T-cell (primary cell): ENCODE results near the gene CHRM3. TPM values are rescaled to one million over a fixed set of nuclear protein-coding genes. Genes with fewer than 3 reads are reported as not detected.
A peak's percentile ranks its signal among the peaks of the same experiment; 100 is the strongest.
"Not testable (repeated sequence)": the region's sequence is repeated elsewhere in the genome, so short reads cannot be mapped to it uniquely, and the experiment has no call there.

Experiments
- ATAC-seq, 4 experiments: fragments of 200-7000 bp in 3 of 4; fragments of 150-1000 bp in 1 of 4; cut with Tn5 transposase; replicated peaks in 1 of 4; 1 replicate in 3 of 4; 2 replicates in 1 of 4; pipeline ENCODE4 v1.10.0; 2021; ENCODE audit warnings: moderate library complexity in 3 of 4, mild to moderate bottlenecking in 2 of 4, moderate number of reproducible peaks in 1 of 4
- CTCF ChIA-PET, 2 donors: fragments of 300-600 bp; sonication (Branson Sonifier 250); formaldehyde crosslinking; loops; one replicate each; lab custom pipeline; 2022; ENCODE audit warnings: antibody characterized with exemption in 2 of 2; lab: Charles Lee
- POLR2A ChIA-PET, 2 donors: fragments of 300-600 bp; sonication (Branson Sonifier 250); formaldehyde crosslinking; loops; one replicate each; lab custom pipeline; 2022; ENCODE audit warnings: antibody characterized with exemption in 2 of 2; lab: Charles Lee
- DNase-seq, 35 experiments: peaks; one replicate each; pipeline versions ENCODE4 v3.0.0 to v3.0.0-alpha.2; 2013 to 2023
- H3K27ac ChIP-seq: one replicate; pipeline ENCODE4 v1.5.1; 2013; ENCODE audit warnings: low read length
- H3K27me3 ChIP-seq, 2 experiments: replicated peaks in 1 of 2; 1 replicate in 1 of 2; 2 replicates in 1 of 2; pipeline versions ENCODE4 v1.6.1 to v1.7.0; 2013; ENCODE audit warnings: low read length in 1 of 2, mixed read lengths in 1 of 2; ENCODE audit not compliant: control insufficient read depth in 2 of 2, insufficient read depth in 2 of 2; ENCODE audit errors: extremely low read depth in 1 of 2
- H3K36me3 ChIP-seq, 2 donors: 1 replicate in 1 of 2; 2 replicates in 1 of 2; pipeline versions ENCODE4 v1.6.1 to v1.7.0; 2013; ENCODE audit warnings: low read length in 1 of 2; ENCODE audit not compliant: control insufficient read depth in 2 of 2, insufficient read depth in 1 of 2; ENCODE audit errors: extremely low read depth in 1 of 2
- H3K4me1 ChIP-seq, 2 experiments: 1 replicate in 1 of 2; 2 replicates in 1 of 2; pipeline versions ENCODE4 v1.6.1 to v1.7.0; 2013; ENCODE audit warnings: low read length in 2 of 2, mixed read lengths in 1 of 2; ENCODE audit not compliant: insufficient read depth in 2 of 2, control insufficient read depth in 1 of 2; ENCODE audit errors: extremely low read depth in 1 of 2
- H3K4me3 ChIP-seq, 2 donors: 1 replicate in 1 of 2; 2 replicates in 1 of 2; pipeline versions ENCODE4 v1.5.1 to v1.7.0; 2013; ENCODE audit warnings: mild to moderate bottlenecking in 2 of 2, low read length in 1 of 2, moderate library complexity in 1 of 2; ENCODE audit not compliant: control insufficient read depth in 1 of 2; ENCODE audit errors: extremely low read depth in 1 of 2
- H3K9me3 ChIP-seq: 2 replicates; pipeline ENCODE4 v1.7.0; 2013
- H3K27ac Mint-ChIP-seq, 2 donors: one replicate each; pipeline ENCODE4 v1.8.0; 2020 to 2021; ENCODE audit warnings: mild to moderate bottlenecking in 2 of 2, mixed read lengths in 2 of 2
- H3K27me3 Mint-ChIP-seq, 2 donors: one replicate each; pipeline ENCODE4 v1.8.0; 2021 to 2022; ENCODE audit warnings: mixed read lengths in 2 of 2
- H3K36me3 Mint-ChIP-seq: one replicate; pipeline ENCODE4 v1.8.0; 2021; ENCODE audit warnings: mixed read lengths
- H3K4me1 Mint-ChIP-seq, 3 donors: one replicate each; pipeline ENCODE4 v1.8.0; 2020 to 2022; ENCODE audit warnings: mixed read lengths in 3 of 3, mild to moderate bottlenecking in 1 of 3
- H3K4me3 Mint-ChIP-seq, 3 donors: one replicate each; pipeline ENCODE4 v1.8.0; 2020 to 2022; ENCODE audit warnings: mild to moderate bottlenecking in 3 of 3, mixed read lengths in 3 of 3, moderate library complexity in 3 of 3
- H3K9me3 Mint-ChIP-seq, 3 donors: one replicate each; pipeline ENCODE4 v1.8.0; 2020 to 2022; ENCODE audit warnings: mixed read lengths in 3 of 3
- WGBS: methylation state at CpG from one replicate; pipeline ENCODE4 v1.1.5; 2013; ENCODE audit warnings: missing lambda C conversion rate; ENCODE audit not compliant: insufficient coverage; 5-methylcytosine and 5-hydroxymethylcytosine counted together
- total RNA-seq, 35 experiments: library from RNA in 6 of 35; stranded (reverse) in 6 of 35; fragments of 120-200 nt in 1 of 35; gene quantifications; one replicate each; pipeline versions ENCODE4 v1.2.1 to v1.2.4 and lab custom pipeline; 2013 to 2026

Gene CHRM3
- total RNA-seq, 5 donors from 2014 or later (not counting 1 experiment from before 2014, with no cell fraction given) = 0.03 to 1.3 (median 0.23) TPM

DNA sequence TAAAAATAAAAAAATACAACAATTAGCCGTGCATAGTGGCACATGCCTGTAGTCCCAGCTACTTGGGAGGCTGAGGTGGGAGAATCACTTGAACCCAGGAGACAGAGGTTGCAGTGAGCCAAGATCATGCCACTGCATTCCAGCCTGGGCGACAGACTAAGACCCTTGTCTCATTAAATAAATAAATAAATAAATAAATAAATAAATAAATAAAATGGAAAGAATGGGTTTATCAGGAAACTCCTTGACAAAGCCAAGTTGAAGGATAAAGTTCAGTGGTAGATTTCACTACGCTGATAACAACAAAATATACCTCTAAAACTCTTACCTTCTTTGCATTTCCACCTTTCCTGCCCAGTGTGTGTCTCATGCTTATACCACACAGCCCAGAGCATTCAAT, 15.5 kb upstream of the CHRM3 start:
- H3K4me3 ChIP-seq, H3K36me3 Mint-ChIP-seq, ATAC-seq, H3K4me1 Mint-ChIP-seq, H3K4me1 ChIP-seq, DNase-seq, H3K27ac Mint-ChIP-seq, H3K9me3 Mint-ChIP-seq, H3K9me3 ChIP-seq, H3K27me3 ChIP-seq, H3K4me3 Mint-ChIP-seq, H3K36me3 ChIP-seq, H3K27ac ChIP-seq, POLR2A ChIA-PET: not testable (repeated sequence)
- peaks cover 18 to 25% of the 10 kb centered on the region in 2 donors for H3K27me3 Mint-ChIP-seq
- CTCF ChIA-PET = interaction anchor here in 1 of 2 donors (0.6 kb wide), 1 partner anchor 522 kb away, joined by 3 read pairs; no protein-coding TSS in a partner anchor
- WGBS = no CpG with 5 or more reads among the region's 3 CpGs

DNA sequence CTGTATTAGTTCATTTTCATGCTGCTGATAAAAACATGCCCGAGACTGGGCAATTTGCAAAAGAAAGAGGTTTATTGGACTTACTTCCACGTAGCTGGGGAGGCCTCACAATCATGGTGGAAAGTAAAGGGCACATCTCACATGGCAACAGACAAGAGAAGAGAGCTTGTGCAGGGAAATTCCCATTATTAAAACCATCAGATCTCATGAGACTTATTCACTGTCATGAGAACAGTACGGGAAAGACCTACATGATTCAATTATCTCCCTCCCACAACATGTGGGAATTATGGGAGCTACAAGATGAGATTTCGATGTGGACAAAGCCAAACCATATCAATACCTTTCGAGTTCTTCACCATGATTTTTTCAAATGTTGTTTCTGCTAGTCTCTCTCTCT, 3.7 kb upstream of the CHRM3 start:
- no peak overlapping the region for H3K4me3 Mint-ChIP-seq
- ATAC-seq (no peak), DNase-seq (no peak)
- Histone ChIP-seq H3K27me3 (peaks cover 0 to 19% of the 10 kb centered on the region in 2 experiments), H3K4me1 (peaks cover 0 to 14% of the 10 kb centered on the region in 2 experiments), H3K9me3 (no peaks in the 10 kb centered on the region), H3K4me3 (no peak overlapping the region), H3K36me3 (no peaks in the 10 kb centered on the region), H3K27ac (no peak overlapping the region)
- H3K27ac Mint-ChIP-seq = no peak overlapping the region
- H3K36me3 Mint-ChIP-seq = no peaks in the 10 kb centered on the region
- POLR2A ChIA-PET = interaction anchor here in 1 of 2 donors (0.6 kb wide), 1 partner anchor 31 kb away, joined by 4 read pairs; no protein-coding TSS in a partner anchor
- no peaks in the 10 kb centered on the region for H3K9me3 Mint-ChIP-seq
- peaks cover 29 to 41% of the 10 kb centered on the region in 2 donors for H3K27me3 Mint-ChIP-seq
- H3K4me1 Mint-ChIP-seq = peaks cover 14 to 18% (median 16%) of the 10 kb centered on the region in 3 donors
- no CpG with 5 or more reads among the region's 5 CpGs for WGBS
- CTCF ChIA-PET = no interaction called here

DNA sequence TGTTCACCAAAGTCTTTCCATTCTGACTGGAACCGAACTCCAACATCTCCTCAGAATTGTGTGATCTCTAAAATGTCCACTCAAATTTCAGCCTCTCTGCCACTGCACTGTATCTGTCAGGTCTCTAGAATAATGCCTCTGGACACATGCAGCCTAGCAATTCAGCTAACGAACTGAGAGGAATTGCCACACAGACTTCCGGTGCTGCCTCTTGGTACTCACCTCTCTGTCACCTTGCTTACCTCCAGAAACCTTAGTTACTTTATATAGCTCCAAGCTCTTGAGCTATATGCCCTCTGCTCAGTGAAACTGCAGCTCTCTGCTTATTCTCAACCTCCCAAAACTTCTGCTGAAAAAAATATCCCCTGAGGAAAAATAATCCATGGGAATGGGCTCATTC, 2.7 kb upstream of the CHRM3 start:
- H3K9me3 ChIP-seq = no peaks in the 10 kb centered on the region
- no peak for DNase-seq
- Mint-ChIP-seq H3K9me3 (no peaks in the 10 kb centered on the region), H3K4me1 (peaks cover 18 to 23% (median 22%) of the 10 kb centered on the region in 3 donors), H3K36me3 (no peaks in the 10 kb centered on the region), H3K4me3 (no peak overlapping the region), H3K27me3 (peaks cover 36 to 52% of the 10 kb centered on the region in 2 donors), H3K27ac (no peak overlapping the region)
- H3K4me3 ChIP-seq = no peak overlapping the region
- no peak overlapping the region for H3K27ac ChIP-seq
- ATAC-seq = no peak
- POLR2A ChIA-PET = no interaction called here
- H3K27me3 ChIP-seq = peaks cover 3 to 23% of the 10 kb centered on the region in 2 experiments
- WGBS = 79% methylated on average over 2 of the region's 3 CpGs
- H3K36me3 ChIP-seq = no peaks in the 10 kb centered on the region
- H3K4me1 ChIP-seq = peaks cover 0 to 19% of the 10 kb centered on the region in 2 experiments
- CTCF ChIA-PET = interaction anchor here in 1 of 2 donors (0.6 kb wide), 1 partner anchor 95 kb away, joined by 7 read pairs; no protein-coding TSS in a partner anchor

DNA sequence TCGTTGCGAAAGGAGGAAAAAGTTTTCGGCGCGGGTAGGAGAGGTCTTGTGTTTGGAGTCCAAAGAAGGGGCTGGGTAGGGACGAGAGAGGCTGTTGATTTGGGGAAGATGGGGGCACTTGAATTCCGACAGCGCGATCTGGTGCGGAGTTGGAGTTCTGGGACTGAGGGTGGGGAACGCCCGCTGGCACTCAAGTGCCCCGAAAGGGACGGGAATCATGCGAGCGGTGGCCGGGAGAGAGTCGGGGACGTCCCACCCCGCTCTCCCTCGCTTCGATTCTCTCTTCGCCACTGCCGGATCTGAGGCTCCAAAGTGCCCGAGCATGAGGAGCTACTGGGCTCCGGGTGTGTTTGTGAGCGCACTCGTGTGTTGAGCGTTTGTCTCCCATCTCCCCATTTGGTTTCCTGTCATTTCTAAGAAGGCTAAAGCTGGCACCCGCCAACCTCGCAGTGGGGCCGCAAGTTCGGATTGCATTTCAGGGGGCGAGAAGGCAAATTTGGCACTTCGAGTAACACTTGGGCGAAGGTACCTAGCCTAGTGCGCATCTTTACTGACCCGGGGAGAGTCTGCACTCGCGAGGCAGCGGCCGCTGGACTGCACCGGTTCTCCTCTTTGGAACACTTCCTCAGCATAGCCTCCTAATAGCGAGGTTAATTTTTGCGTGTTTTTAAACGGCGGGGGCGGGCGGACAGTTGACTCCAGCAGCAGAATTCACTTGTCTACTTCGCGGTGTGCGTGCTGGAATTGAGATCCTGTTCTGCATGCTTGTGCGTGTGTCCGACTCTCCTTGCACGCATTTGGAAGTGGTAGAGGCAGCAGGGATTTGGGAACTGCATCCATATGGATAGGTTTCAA, 1.2 kb downstream of the CHRM3 start:
- H3K4me1 Mint-ChIP-seq = peaks cover 23 to 26% (median 24%) of the 10 kb centered on the region in 3 donors
- peak overlapping the region in 1 of 2 donors; percentile 44 for H3K4me3 ChIP-seq
- H3K27me3 ChIP-seq = peaks cover 3 to 35% of the 10 kb centered on the region in 2 experiments
- peak overlapping the region; percentile 62 to 87 (median 63) for H3K4me3 Mint-ChIP-seq
- ATAC-seq (no peak), DNase-seq (no peak)
- H3K9me3 ChIP-seq = no peaks in the 10 kb centered on the region
- H3K27ac ChIP-seq = no peak overlapping the region
- no peaks in the 10 kb centered on the region for H3K36me3 ChIP-seq
- H3K27me3 Mint-ChIP-seq = peaks cover 65 to 82% of the 10 kb centered on the region in 2 donors
- ChIA-PET CTCF (no interaction called here), POLR2A (no interaction called here)
- H3K36me3 Mint-ChIP-seq = no peaks in the 10 kb centered on the region
- WGBS = 3% methylated on average over 48 of the region's 55 CpGs
- H3K4me1 ChIP-seq = peaks cover 0 to 19% of the 10 kb centered on the region in 2 experiments
- no peaks in the 10 kb centered on the region for H3K9me3 Mint-ChIP-seq
- H3K27ac Mint-ChIP-seq = peak overlapping the region in 1 of 2 donors; percentile 17

GRCh38 chr1:239388159-239388485, 1.8 kb downstream of the CHRM3 start:
- no peaks in the 10 kb centered on the region for H3K36me3 Mint-ChIP-seq
- no peak for ATAC-seq
- peak overlapping the region; percentile 8 to 87 (median 18) for H3K4me3 Mint-ChIP-seq
- H3K27ac Mint-ChIP-seq = no peak overlapping the region
- no peak overlapping the region for H3K4me3 ChIP-seq
- CTCF ChIA-PET = no interaction called here
- H3K9me3 Mint-ChIP-seq = no peaks in the 10 kb centered on the region
- 4% methylated on average over 5 of the region's 5 CpGs for WGBS
- H3K27ac ChIP-seq = no peak overlapping the region
- H3K27me3 Mint-ChIP-seq = peaks cover 64 to 79% of the 10 kb centered on the region in 2 donors
- no peaks in the 10 kb centered on the region for H3K9me3 ChIP-seq
- peaks cover 3 to 35% of the 10 kb centered on the region in 2 experiments for H3K27me3 ChIP-seq
- peaks cover 23 to 26% (median 25%) of the 10 kb centered on the region in 3 donors for H3K4me1 Mint-ChIP-seq
- H3K4me1 ChIP-seq = peaks cover 0 to 19% of the 10 kb centered on the region in 2 experiments
- POLR2A ChIA-PET = no interaction called here
- no peak for DNase-seq
- no peaks in the 10 kb centered on the region for H3K36me3 ChIP-seq

GRCh38 chr1:239388578-239388977, 2.2 kb downstream of the CHRM3 start:
- no peak for DNase-seq

More at GRCh38 chr1:239388578-239388977, 2.2 kb downstream of the CHRM3 start:
- Mint-ChIP-seq H3K27me3 (peaks cover 60 to 79% of the 10 kb centered on the region in 2 donors), H3K9me3 (no peaks in the 10 kb centered on the region), H3K36me3 (no peaks in the 10 kb centered on the region), H3K27ac (no peak overlapping the region), H3K4me1 (peaks cover 23 to 26% (median 25%) of the 10 kb centered on the region in 3 donors), H3K4me3 (peak overlapping the region in 2 of 3 donors; percentile 18 to 87)
- no peak for ATAC-seq
- H3K4me1 ChIP-seq = peaks cover 0 to 19% of the 10 kb centered on the region in 2 experiments
- WGBS = 63% methylated on average over 4 of the region's 9 CpGs
- POLR2A ChIA-PET = no interaction called here
- CTCF ChIA-PET = no interaction called here
- no peaks in the 10 kb centered on the region for H3K36me3 ChIP-seq
- H3K27me3 ChIP-seq = peaks cover 3 to 35% of the 10 kb centered on the region in 2 experiments
- no peak overlapping the region for H3K4me3 ChIP-seq
- H3K27ac ChIP-seq = no peak overlapping the region
- H3K9me3 ChIP-seq = no peaks in the 10 kb centered on the region
